HG03280 (cell line): Measurements from ENCODE around the gene EPS8L1.
"Not testable (repeated sequence)": the region's sequence is repeated elsewhere in the genome, so short reads cannot be mapped to it uniquely, and the experiment has no call there.

ENCODE experiments used
- ATAC-seq: cut with Tn5 transposase; IDR thresholded peaks from one replicate; pipeline ENCODE4 v1.9.1; 2021; ENCODE audit warnings: mild to moderate bottlenecking, moderate library complexity; ENCODE audit not compliant: unreplicated experiment

The EPS8L1 gene

GRCh38 chr19:55075371-55075998 is at the start of gene EPS8L1:
EPS8L1 (plus strand) TSS chr19:55075869; CDS start chr19:55076445, 576 bp downstream.
- no peak for ATAC-seq

DNA sequence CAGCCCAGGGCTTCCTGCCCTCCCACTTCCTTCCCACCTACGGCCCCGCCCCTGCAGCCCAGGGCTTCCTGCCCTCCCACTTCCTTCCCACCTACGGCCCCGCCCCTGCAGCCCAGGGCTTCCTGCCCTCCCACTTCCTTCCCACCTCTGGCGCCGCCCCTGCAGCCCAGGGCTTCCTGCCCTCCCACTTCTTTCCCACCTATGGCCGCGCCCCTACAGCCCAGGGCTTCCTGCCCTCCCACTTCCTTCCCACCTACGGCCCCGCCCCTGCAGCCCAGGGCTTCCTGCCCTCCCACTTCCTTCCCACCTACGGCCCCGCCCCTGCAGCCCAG is 48.6 kb upstream of the EPS8L1 start:
- ATAC-seq, result not testable (repeated sequence)

- no peak for ATAC-seq
Measured at GRCh38 chr19:55027472-55028337, 48.0 kb upstream of the EPS8L1 start.

- ATAC-seq, result no peak
Measured at GRCh38 chr19:55028757-55029156, 46.9 kb upstream of the EPS8L1 start.

GRCh38 chr19:55031178-55031577 is 44.5 kb upstream of the EPS8L1 start:
- ATAC-seq, result no peak

- no peak for ATAC-seq
Measured at GRCh38 chr19:55032170-55032800, 43.4 kb upstream of the EPS8L1 start.

DNA sequence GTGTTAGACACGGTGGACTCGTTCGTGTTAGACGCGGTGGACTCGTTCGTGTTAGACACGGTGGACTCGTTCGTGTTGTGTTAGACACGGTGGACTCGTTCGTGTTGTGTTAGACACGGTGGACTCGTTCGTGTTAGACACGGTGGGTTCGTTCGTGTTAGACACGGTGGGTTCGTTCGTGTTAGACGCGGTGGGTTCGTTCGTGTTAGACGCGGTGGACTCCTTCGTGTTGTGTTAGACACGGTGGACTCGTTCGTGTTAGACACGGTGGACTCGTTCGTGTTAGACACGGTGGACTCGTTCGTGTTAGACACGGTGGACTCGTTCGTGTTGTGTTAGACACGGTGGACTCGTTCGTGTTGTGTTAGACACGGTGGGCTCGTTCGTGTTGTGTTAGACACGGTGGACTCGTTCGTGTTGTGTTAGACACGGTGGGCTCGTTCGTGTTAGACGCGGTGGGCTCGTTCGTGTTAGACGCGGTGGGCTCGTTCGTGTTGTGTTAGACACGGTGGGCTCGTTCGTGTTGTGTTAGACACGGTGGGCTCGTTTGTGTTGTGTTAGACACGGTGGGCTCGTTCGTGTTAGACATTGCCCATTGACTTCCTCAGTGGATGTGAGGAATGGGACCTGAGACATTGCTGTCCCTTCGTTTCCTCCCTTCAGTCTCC is 42.6 kb upstream of the EPS8L1 start:
- not testable (repeated sequence) for ATAC-seq

DNA sequence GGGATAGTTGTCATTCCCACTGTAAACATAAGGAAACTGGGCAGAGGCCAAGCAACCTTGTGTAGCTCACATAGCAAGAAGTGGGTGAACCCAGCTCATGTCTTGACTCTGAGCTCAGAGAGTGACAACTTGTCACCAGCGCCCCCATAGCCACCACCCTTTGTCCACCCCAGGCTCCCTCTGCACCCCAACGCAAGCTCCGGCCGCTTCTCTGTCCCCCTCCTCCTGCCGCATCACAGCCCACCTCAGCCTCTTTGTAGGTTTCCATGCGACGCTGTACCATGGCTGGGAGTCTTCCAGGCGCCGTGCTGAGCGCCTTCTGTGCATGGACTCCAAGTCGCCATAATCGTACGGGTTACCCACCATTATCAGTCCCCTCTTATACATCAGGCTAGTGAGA is 40.9 kb upstream of the EPS8L1 start:
- no peak for ATAC-seq

DNA sequence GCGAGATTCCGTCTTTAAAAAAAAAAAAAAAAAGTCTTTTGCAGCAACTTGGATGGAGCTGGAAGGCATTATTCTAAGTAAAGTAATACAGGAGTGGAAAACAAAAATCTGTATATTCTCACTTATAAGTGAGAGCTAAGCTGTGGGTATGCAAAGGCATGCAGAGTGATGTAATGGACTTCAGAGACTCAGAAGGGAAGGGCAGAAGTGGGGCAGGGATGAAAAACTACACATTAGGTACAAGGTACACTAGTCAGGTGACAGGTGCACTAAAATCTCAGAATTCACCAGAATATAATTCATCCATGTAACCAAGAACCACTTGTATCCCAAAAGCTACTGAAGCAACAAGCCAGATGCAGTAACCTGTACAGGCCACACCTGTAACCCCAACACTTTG is 39.6 kb upstream of the EPS8L1 start:
- ATAC-seq, result no peak

- ATAC-seq, result not testable (repeated sequence)
Measured at GRCh38 chr19:55037603-55038002, 38.1 kb upstream of the EPS8L1 start.

DNA sequence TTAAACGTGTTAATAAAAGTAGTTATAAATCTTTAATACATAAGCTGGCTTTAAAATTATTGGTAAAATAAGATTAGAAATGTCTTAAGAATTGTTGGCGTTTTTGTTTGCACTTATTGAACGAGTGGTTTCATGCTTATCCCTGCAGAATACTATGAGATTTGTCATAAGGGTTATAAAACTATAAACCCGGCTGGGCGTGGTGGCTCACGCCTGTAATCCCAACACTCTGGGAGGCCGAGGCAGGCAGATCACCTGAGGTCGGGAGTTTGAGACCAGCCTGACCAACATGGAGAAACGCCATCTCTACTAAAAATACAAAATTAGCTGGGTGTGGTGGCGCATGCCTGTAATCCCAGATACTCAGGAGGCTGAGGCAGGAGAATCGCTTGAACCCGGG is 35.0 kb upstream of the EPS8L1 start:
- ATAC-seq, result not testable (repeated sequence)

- no peak for ATAC-seq
Measured at GRCh38 chr19:55041244-55041626, 34.4 kb upstream of the EPS8L1 start.

DNA sequence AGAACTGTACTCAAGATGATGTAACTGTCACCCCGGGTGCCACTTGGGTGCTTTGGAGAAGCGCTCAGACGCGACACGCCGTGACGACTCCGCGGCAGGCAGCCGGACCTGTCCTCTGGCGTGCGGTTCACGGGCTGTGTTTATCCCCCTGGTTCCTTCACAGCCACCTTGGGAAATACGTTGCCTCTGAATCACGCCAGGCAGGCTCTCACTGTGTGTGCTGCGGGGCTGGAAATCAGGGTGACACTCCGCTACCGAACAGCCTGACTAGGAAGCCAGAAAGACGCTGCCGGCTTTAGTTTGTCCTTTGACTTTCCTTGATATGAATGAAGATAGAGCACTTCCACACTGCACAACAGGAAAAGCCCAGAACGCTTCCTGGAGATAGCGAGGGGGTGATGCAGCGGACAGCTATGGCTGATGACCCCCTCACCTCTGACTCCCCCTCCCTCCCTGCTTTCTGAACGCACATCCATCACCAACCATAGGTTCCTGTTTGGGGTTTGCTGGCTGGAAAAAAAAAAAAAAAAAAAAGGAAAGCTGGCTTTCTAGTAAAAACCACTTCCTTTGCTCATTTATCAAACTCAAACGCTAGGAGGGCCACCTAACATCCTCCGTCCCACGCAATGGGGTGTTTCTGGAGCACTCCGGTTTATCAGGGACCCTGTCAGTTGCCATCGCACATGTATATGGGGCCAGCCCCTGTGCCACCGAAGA is 33.9 kb upstream of the EPS8L1 start:
- ATAC-seq, result no peak

DNA sequence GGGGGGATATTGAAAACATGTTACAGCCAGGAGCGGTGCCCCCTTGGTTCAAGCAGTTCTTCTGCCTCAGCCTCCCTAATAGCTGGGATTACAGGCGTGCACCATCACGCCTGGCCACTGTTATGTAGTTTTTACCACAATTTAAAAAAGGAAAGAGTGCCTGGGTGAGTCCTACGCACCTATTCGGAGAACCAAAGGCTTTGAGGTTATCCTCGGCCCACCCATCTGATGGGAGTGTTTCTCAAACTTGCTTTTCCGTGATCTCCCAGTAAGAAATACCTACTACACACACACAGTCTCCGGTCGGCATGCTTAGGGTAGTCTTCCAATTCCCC is 33.4 kb upstream of the EPS8L1 start:
- no peak for ATAC-seq

- no peak for ATAC-seq
Measured at GRCh38 chr19:55042688-55043087, 33.0 kb upstream of the EPS8L1 start.

- ATAC-seq, result no peak
Measured at GRCh38 chr19:55044286-55044685, 31.4 kb upstream of the EPS8L1 start.

DNA sequence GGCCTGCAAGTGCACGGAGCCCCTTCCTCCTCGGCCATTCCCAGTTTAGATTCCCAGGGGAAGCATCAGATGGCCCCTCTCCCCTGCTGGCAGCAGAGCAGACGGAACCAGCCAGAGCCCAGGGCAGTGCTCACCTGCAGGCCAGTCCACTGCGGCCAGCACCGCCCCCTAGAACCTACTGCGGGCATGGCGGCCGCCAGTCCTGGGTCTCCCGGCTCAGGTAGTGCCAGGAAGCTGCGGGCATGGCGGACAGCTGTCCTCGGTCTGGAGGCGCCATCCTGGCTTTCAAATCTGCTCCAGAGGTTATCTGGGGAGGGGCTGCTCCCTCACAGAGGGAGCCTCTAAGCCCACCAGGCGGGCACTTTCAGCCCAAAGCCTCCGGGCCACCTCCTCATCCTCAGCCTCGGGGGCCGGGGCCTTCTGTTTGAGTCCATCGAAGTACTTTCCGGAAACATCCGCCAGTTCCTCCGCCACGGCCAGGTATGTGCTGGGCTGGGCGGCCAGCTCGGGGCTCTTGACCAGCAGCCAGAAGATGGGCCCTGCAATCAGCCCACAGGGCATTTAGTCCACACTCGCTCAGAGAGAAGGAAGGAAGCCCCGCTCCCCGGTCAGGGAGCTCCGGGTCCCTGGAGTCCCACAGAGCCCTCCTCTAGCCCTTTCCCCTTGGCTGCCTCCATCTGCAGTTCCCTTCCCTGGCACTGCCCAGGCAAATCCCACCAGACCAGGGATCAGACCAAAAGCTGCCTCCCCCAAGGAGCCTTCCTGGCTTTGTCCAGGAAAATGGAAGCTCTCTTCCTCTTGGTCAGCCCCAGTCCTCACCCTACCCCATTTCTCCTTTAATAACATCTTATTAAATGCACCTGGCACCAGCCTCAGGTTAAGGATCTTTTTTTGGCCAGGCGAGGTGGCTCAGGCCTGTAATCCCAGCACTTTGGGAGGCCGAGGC is 30.6 kb upstream of the EPS8L1 start:
- ATAC-seq, result no peak

DNA sequence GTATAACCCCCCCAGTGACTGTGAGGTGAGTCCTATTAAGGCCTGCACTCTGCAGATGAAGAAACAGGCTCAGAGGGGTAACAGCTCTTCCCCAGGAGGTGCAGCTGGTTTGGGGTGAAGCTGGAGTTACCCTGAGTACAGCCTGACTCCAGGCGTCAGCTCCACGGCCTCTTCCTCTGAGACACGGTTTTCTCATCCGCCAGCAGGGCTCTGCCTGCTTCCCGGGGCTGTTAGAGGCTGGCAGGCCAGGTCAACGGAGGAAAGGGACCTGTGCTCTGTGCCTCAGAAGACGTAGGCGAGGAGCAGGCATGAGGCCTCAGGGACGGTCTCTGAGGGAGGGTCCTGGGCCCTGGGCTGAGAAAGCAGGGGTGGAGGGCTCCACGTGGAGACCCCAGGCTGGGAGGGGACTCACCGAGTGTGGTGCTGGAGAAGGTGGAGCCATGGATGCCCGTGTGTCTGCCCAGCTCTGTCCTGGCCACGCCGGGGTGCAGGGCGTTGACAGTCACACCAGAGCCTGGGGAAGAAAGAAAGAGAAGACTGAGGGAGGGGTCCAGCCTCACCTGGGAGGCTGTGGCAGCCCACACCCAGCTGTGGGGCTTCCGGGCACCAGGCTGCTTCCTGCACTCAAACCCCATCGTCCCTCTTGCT is 28.6 kb upstream of the EPS8L1 start:
- no peak for ATAC-seq

DNA sequence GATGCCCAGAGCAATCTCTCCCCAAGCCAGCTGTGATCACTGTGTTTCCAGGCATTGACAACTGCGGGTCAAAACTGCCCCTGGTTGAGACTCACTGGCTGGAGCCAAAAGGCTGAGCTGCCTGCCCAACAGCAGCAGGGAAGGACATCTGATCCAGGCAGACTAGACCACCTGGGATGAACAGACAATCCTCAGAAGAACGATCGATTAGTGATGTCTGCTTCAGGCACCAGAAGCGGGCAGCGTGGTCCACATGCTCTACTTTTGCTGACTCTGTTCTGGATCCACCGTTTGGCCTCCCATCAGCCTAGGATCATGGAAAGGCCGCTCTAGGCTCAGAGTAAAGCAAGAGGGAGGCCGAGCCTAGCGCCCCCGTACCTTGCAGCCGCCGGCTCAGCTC is 27.7 kb upstream of the EPS8L1 start:
- ATAC-seq, result no peak
